Measurements from ENCODE around the gene PPARGC1A.

The PPARGC1A gene

DNA sequence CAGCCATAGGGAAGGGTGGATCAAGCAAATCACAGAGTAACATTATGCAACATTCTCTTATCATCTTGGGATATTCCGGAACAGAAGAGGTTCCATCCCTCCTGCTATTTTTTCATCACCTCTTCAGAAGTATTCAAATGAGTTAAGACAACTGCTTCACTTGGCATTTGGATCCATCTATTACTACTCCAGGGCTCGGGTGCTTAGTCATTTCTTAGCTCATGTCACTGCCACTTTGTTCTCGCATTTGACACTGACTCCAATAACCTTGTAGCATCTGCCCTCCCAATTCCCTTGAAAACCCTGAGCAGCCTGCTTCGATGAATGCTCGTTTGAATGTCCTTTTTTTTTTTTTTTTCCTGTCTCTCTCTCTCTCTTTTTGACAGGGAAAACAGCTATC, 114.9 kb downstream of the PPARGC1A start:
- CTCF ChIA-PET: no interaction called here

DNA sequence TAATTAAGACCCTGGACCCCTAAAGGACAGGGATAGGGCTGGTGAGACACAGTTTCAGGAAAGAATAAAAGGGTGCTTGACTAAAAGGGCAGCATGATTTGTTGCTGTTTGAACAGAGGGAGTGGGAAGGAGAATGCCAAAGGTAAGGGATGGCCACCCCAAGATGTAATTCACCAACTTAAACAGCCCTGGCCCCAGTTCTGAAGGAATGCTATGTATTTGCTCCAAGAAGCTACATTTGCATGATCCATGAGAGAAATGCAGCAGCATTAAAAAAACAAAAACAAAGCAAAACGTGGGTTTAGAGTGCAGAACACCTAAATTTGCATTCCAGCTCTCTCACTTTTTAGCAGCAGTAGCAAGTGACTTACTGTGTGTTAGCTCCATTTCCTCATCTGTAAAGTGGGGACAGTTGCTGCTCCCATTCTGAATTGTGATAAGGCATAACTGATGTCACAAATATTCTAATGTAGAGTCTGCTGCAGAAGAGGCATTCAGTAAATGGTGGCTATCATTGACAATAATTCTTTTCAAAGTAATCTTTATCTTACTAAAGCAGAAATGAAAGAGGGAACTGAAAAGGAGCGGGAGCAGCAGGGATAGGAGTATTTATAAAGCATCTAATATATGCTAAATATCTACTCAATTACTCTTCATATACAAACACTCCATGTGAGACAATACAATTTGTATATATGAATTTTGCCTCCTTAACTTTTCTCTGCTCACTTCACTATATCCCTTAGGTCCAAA, 115.8 kb downstream of the PPARGC1A start:
- no peak overlapping the region for H3K4me3 ChIP-seq (ENCODE audit: low read depth, low read length)
- DNase-seq (ENCODE audit: low read depth, low spot score): no peak
- CTCF ChIA-PET: no interaction called here
- TF ChIP-seq CTCF (IDR thresholded peaks at IDR 0.05; ENCODE audit: insufficient read depth, low read length, missing control alignments): no peak
- POLR2A ChIA-PET: no interaction called here

More for the DNA sequence above, 114.9 kb downstream of the PPARGC1A start:
- no peak for DNase-seq (ENCODE audit: low read depth, low spot score)
- POLR2A ChIA-PET: no interaction called here
- no peak overlapping the region for H3K4me3 ChIP-seq (ENCODE audit: low read depth, low read length)
- no peak for TF ChIP-seq CTCF (IDR thresholded peaks at IDR 0.05; ENCODE audit: insufficient read depth, low read length, missing control alignments)

GRCh38 chr4:23770011-23770410, 119.8 kb downstream of the PPARGC1A start:
- ChIA-PET CTCF (no interaction called here), POLR2A (no interaction called here)
- no peak overlapping the region for H3K4me3 ChIP-seq (ENCODE audit: low read depth, low read length)
- DNase-seq (ENCODE audit: low read depth, low spot score): no peak
- TF ChIP-seq CTCF (IDR thresholded peaks at IDR 0.05; ENCODE audit: insufficient read depth, low read length, missing control alignments): no peak

- ChIA-PET POLR2A (no interaction called here), CTCF (no interaction called here)
- TF ChIP-seq CTCF (IDR thresholded peaks at IDR 0.05; ENCODE audit: insufficient read depth, low read length, missing control alignments): no peak
Observed at GRCh38 chr4:23769406-23769805, 120.4 kb downstream of the PPARGC1A start.

GRCh38 chr4:23768541-23768940, 121.3 kb downstream of the PPARGC1A start:
- POLR2A ChIA-PET: no interaction called here
- TF ChIP-seq CTCF (IDR thresholded peaks at IDR 0.05; ENCODE audit: insufficient read depth, low read length, missing control alignments): no peak
- CTCF ChIA-PET: no interaction called here
- H3K4me3 ChIP-seq (ENCODE audit: low read depth, low read length): no peak overlapping the region
- no peak for DNase-seq (ENCODE audit: low read depth, low spot score)

More at GRCh38 chr4:23769406-23769805, 120.4 kb downstream of the PPARGC1A start:
- DNase-seq (ENCODE audit: low read depth, low spot score): no peak
- no peak overlapping the region for H3K4me3 ChIP-seq (ENCODE audit: low read depth, low read length)

- POLR2A ChIA-PET: no interaction called here
- H3K4me3 ChIP-seq (ENCODE audit: low read depth, low read length): no peak overlapping the region
- no peak for DNase-seq (ENCODE audit: low read depth, low spot score)
- no peak for TF ChIP-seq CTCF (IDR thresholded peaks at IDR 0.05; ENCODE audit: insufficient read depth, low read length, missing control alignments)
- CTCF ChIA-PET: no interaction called here
Observed at GRCh38 chr4:23766344-23766743, 123.5 kb downstream of the PPARGC1A start.
